ENCODE measurements around the gene HTRA3.
A peak's percentile ranks its signal among the peaks of the same experiment; 100 is the strongest.

The HTRA3 gene

GRCh38 chr4:8269535-8270417, at the start of gene HTRA3:
Gene HTRA3 (plus strand): TSS chr4:8269754. CDS start chr4:8269969, 215 bp downstream.
- no peak for DNase-seq (ENCODE audit: low read depth, low spot score)

GRCh38 chr4:8220661-8221450, 48.7 kb upstream of the HTRA3 start:
- no peak for DNase-seq (ENCODE audit: low read depth, low spot score)

GRCh38 chr4:8221476-8221875, 48.1 kb upstream of the HTRA3 start:
- DNase-seq (ENCODE audit: low read depth, low spot score): no peak

- DNase-seq (ENCODE audit: low read depth, low spot score): no peak
These were observed 47.6 kb upstream of the HTRA3 start for GRCh38 chr4:8221985-8222384.

DNA sequence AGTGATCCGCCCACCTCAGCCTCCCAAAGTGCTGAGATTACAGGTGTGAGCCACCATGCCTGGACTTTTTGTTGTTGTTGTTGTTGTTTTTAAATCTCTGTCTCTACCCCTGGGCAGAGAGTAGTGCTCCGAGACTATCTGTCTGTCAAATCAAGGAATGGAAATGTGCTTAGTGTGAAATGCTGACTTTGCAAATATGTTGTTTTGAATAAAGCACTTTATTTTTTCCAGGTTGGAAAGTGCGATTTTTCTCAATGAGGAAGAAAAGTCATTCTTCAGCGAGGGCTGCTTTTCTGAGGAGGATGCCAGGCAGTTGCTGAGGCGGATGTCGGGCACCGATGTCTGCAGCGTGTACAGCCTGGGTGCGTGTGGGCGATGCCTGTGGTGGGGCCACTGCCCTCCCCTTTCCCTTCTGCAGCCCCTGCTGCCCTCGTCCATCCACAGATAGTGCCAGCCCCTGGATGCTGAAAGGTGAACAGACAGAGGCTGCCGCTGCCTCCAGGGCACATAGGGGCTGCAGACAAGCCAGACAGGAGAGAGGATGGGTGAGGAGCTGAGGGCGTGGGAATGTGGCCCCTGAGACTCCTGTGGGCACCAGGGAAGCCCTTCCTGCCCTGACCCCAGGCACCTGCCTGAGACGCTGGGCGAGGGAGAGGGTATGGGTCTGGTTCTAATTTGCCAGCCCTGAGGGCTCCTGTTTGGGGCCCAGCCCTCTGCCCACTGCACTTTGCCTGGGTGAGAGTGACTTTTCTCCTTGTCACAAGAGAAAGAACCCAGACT, 46.8 kb upstream of the HTRA3 start:
- DNase-seq (ENCODE audit: low read depth, low spot score): no peak

- DNase-seq (ENCODE audit: low read depth, low spot score): no peak
These were observed 45.1 kb upstream of the HTRA3 start for GRCh38 chr4:8224267-8224974.

- DNase-seq (ENCODE audit: low read depth, low spot score): no peak
These were observed 44.5 kb upstream of the HTRA3 start for GRCh38 chr4:8224975-8225625.

DNA sequence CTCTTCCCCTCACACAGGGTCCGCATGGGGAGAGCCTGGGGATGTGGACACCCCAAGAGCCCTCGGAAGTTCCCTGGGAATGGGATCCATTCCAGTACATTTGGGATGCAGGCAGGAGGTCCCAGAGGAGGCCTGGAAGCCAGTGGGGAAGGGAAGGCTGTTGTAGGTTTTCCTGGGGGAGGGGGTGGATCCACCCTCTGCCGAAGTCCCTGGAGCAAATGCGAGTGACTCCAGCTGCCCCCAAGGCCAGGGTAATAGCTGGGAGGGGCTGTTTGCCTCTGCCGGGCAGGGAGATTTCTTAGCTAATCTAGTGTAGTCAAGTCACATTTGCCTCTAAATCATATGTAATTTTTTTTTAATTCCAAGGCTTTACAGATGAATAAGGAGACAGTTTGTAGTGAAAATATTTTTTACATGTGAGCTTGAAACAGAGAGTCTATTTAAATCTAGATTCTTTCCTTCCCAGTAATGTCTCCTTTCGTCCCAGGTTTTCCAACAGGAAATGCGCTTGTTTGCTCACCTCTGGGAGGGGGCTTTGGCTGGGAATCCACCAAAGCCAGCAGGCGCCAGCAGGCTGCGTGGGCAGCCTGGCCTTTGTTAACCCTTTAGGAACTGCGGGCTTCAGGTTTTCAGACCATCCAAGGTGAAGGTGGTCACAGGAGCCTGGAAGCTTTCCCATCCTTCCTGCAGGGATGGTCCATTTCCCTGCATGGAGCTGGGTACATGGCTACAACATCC, 43.7 kb upstream of the HTRA3 start:
- DNase-seq (ENCODE audit: low read depth, low spot score): no peak

GRCh38 chr4:8227201-8227770, 42.3 kb upstream of the HTRA3 start:
- no peak for DNase-seq (ENCODE audit: low read depth, low spot score)

DNA sequence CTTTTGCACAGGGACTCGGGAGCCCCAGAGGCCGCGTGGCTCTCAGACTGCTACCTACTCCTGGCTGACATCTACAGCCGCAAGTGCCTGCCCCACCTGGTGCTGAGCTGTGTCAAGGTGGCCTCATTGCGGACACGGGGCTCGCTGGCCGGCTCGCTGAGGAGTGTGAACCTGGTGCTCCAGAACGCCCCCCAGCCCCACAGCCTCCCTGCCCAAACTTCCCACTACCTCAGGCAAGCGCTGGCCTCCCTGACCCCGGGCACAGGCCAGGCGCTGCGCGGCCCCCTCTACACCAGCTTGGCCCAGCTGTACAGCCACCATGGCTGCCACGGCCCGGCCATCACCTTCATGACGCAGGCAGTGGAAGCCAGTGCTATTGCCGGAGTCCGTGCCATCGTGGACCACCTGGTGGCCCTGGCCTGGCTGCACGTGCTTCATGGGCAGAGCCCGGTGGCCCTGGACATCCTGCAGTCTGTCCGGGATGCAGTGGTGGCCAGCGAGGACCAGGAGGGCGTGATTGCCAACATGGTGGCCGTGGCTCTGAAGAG, 41.7 kb upstream of the HTRA3 start:
- no peak for DNase-seq (ENCODE audit: low read depth, low spot score)

GRCh38 chr4:8228319-8229250, 41.0 kb upstream of the HTRA3 start:
- peak; percentile 78 for DNase-seq (ENCODE audit: low read depth, low spot score)

GRCh38 chr4:8229331-8229975, 40.1 kb upstream of the HTRA3 start:
- no peak for DNase-seq (ENCODE audit: low read depth, low spot score)

GRCh38 chr4:8230033-8230432, 39.5 kb upstream of the HTRA3 start:
- DNase-seq (ENCODE audit: low read depth, low spot score): no peak

DNA sequence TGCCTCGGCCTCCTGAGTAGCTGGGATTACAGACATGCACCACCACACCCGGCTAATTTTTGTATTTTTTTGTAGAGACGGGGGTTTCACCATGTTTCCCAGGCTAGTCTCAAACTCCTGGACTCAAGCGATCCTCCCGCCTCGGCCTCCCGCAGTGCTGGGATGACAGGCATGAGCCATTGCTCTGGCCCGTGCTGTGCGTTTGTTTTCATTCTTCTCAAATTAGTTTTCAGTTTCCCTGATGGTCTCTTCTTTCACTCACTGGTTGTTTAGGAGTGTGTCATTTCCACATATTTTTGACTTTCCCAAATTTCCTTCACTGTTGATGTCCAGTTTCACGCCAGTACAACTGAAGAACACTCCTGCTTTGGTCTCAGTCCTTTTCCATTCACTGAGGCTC, 38.7 kb upstream of the HTRA3 start:
- no peak for DNase-seq (ENCODE audit: low read depth, low spot score)

DNA sequence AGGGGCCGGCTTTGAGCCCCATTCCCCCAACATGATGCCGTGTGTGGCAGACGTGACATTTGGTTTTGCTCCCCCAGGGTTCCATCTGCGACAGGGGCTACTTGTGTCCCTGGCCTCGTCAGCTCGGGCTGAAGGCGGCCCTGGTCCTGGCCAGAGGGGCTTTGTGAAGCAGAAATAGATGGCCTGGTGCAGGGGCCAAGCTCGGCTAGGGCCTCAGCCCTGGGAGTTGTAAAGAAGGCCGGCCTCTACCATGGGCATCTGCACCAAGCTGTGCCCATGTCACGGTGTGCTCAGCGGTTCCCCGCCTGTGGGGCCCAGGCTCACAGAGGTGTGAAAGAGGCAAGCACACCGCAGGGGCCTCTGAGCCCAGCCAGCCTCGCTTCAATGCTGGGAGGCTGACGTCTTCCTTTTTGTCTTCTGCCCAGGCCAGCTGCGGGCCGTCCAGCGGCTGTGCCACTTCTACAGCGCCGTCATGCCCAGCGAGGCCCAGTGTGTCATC, 38.0 kb upstream of the HTRA3 start:
- DNase-seq (ENCODE audit: low read depth, low spot score): no peak

DNA sequence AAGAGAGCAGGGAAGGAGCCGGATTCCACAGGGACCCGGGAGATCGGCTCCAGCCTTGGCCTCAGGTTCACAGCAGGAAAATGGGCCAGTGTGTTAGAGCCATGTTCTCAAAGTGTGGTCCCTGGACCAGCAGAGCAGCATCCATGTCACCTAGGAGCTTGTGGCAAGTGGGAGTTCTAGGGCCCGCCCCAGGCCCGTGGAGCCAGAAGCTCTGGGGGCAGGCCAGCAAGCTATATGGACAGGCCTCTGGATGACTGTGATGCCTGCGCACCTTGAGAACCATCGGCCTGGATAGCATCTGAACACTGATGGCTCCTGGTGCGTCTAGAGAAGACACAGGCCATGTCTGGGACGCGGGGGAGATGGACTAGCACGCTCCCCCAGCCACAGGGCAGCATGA, 36.8 kb upstream of the HTRA3 start:
- DNase-seq (ENCODE audit: low read depth, low spot score): no peak

GRCh38 chr4:8233672-8234484, 35.7 kb upstream of the HTRA3 start:
- no peak for DNase-seq (ENCODE audit: low read depth, low spot score)

All from brain pericyte (primary cell).